Transverse colon (tissue), 4 donors: Measurements from ENCODE around the gene CTNNAL1. TPM values are rescaled to one million over a fixed set of nuclear protein-coding genes. Genes with fewer than 3 reads are reported as not detected.

Experiments used
- DNase-seq: peaks from one replicate; pipeline ENCODE4 v3.0.0-alpha.2; 2019
- H3K27ac ChIP-seq, 4 donors: fragments of 200-600 bp; sonication (generic); 2 replicates each; pipeline ENCODE4 v1.5.1; 2016 to 2018; ENCODE audit warnings: inconsistent platforms in 4 of 4
- H3K27me3 ChIP-seq: fragments of 200-600 bp; sonication (generic); 2 replicates; pipeline ENCODE4 v1.5.1; 2017; ENCODE audit warnings: inconsistent platforms
- H3K36me3 ChIP-seq, 4 donors: fragments of 200-600 bp; sonication (generic); 2 replicates each; pipeline ENCODE4 v1.5.1; 2017 to 2019; ENCODE audit warnings: inconsistent platforms in 4 of 4
- H3K4me1 ChIP-seq, 4 donors: fragments of 200-600 bp; sonication (generic); 2 replicates each; pipeline ENCODE4 v1.5.1; 2017 to 2020; ENCODE audit warnings: inconsistent platforms in 4 of 4
- H3K4me3 ChIP-seq, 4 donors: fragments of 200-600 bp; sonication (generic); 1 replicate in 1 of 4; 2 replicates in 3 of 4; pipeline versions ENCODE4 v1.5.1 to v1.6.1; 2017 to 2019; ENCODE audit warnings: inconsistent platforms in 4 of 4
- H3K9me3 ChIP-seq, 2 donors: fragments of 200-600 bp; sonication (generic); 2 replicates each; pipeline ENCODE4 v1.5.1; 2017 to 2019; ENCODE audit warnings: inconsistent platforms in 2 of 2
- CTCF ChIP-seq, 5 experiments: fragments of 200-600 bp in 3 of 5; fragments of 450-650 bp in 2 of 5; sonication (generic) in 3 of 5; IDR thresholded peaks; 1 replicate in 2 of 5; 2 replicates in 3 of 5; pipeline ENCODE4 v1.5.1; 2016 to 2017; ENCODE audit warnings: antibody characterized with exemption in 5 of 5, inconsistent platforms in 3 of 5, mild to moderate bottlenecking in 2 of 5, moderate library complexity in 1 of 5
- EP300 ChIP-seq: sonication (generic); formaldehyde crosslinking; IDR thresholded peaks from one replicate; pipeline ENCODE4 v1.6.1; 2017; ENCODE audit warnings: antibody characterized with exemption, low read depth
- POLR2A ChIP-seq: fragments of 450-650 bp; IDR thresholded peaks from one replicate; pipeline ENCODE4 v1.6.1; 2016; ENCODE audit warnings: antibody characterized with exemption, mild to moderate bottlenecking, moderate library complexity
- POLR2AphosphoS5 ChIP-seq, 3 donors: sonication (generic); formaldehyde crosslinking; IDR thresholded peaks; one replicate each; pipeline ENCODE4 v1.6.1; 2016; ENCODE audit warnings: antibody characterized with exemption in 3 of 3
- WGBS, 2 donors: methylation state at CpG; one replicate each; pipeline ENCODE4 v1.1.5; 2018; ENCODE audit warnings: low coverage in 1 of 2; 5-methylcytosine and 5-hydroxymethylcytosine counted together
- in situ Hi-C, 4 donors: fragments of 200-750 bp; cut with MboI; loops; one replicate each; pipeline versions ENCODE4 v1.15.0 to v1.15.1; 2017; ENCODE audit warnings: low sequenced_read_pairs in 3 of 4, low pct_ligation_motif_present in 1 of 4, low pct_unique_long_range_greater_than_20kb in 1 of 4
- intact Hi-C: fragments of 100-400 bp; cut with DNase I; formaldehyde crosslinking; loops from one replicate; pipeline ENCODE4 v1.15.1; 2023; ENCODE audit warnings: low total_unique reads
- total RNA-seq, 4 donors: library from RNA; depleted of rRNA; stranded (reverse); fragments of >200 nt; gene quantifications; one replicate each; pipeline ENCODE4 v1.1.0, GENCODE V29; 2016

CTNNAL1 gene
- total RNA-seq, 4 donors from 2014 or later = 6.0 to 12.1 (median 8.1) TPM

GRCh38 chr9:108911820-108912219 is 101.5 kb downstream of the CTNNAL1 start:
- H3K27me3 ChIP-seq = no peaks in the 10 kb centered on the region
- 30% methylated on average over 1 of the region's 1 CpG; no CpG with 5 or more reads in 1 of the 2 donors for whole genome bisulfite sequencing, 2 donors
- no peak for TF ChIP-seq EP300
- TF ChIP-seq CTCF (IDR thresholded peaks at IDR 0.05) = no peak
- TF ChIP-seq POLR2AphosphoS5 (IDR thresholded peaks at IDR 0.05) = no peak
- TF ChIP-seq POLR2A = no peak
- in situ Hi-C loops = no loop called here
- no peak overlapping the region for H3K27ac ChIP-seq
- H3K36me3 ChIP-seq = peaks cover 0 to 52% (median 21%) of the 10 kb centered on the region in 4 donors
- intact Hi-C loops = no loop called here
- H3K9me3 ChIP-seq = no peaks in the 10 kb centered on the region
- no peaks in the 10 kb centered on the region for H3K4me1 ChIP-seq
- no peak overlapping the region for H3K4me3 ChIP-seq
- no peak for DNase-seq

DNA sequence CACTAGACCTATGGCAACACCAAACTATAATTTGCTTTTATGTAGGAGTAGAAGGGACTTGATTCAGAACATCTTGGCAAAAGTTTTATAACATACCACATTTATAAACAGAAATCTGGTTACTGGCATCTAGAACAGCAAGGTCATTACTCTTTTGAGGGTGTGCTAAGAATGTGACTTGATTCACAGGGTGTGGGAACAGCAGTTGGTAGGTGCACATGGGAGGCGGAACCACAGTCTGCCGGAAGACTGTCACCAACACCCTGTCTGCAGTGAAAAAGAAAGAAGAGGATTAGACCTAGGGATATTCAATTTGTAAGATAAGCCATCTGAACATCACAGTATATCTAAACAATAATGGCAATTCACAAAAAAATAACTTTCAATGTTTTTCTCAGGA is 102.4 kb downstream of the CTNNAL1 start:
- H3K4me3 ChIP-seq = no peak overlapping the region
- DNase-seq = no peak
- H3K9me3 ChIP-seq = no peaks in the 10 kb centered on the region
- intact Hi-C loops (no loop called here), in situ Hi-C loops (no loop called here)
- H3K27me3 ChIP-seq = no peaks in the 10 kb centered on the region
- no peak for TF ChIP-seq CTCF (IDR thresholded peaks at IDR 0.05)
- no peak for TF ChIP-seq POLR2AphosphoS5 (IDR thresholded peaks at IDR 0.05)
- no peak for TF ChIP-seq EP300
- no peak for TF ChIP-seq POLR2A
- 97% methylated on average over 2 of the region's 2 CpGs; no CpG with 5 or more reads in 1 of the 2 donors for WGBS, 2 donors
- H3K36me3 ChIP-seq = peaks cover 0 to 57% (median 22%) of the 10 kb centered on the region in 4 donors
- no peak overlapping the region for H3K27ac ChIP-seq
- H3K4me1 ChIP-seq = no peaks in the 10 kb centered on the region

DNA sequence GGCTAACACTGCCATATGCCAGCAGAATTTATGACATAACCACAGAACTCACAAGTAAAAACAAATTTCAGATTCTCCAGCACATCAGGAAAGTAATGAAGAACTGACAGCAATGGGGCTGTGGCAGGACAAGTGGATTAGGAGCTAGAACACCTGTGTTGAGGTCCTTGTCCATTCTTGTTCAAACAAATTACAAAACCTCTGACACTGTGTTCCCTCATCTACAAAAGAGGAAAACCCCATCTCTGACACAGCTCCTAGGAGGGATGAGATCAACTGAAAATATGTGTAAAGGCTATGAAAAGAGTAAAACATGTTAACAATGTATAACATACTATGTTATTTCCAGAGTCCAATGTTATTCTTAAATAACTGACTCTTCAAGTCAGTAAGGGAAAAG is 102.9 kb downstream of the CTNNAL1 start:
- peaks cover 0 to 52% (median 21%) of the 10 kb centered on the region in 4 donors for H3K36me3 ChIP-seq

DNA sequence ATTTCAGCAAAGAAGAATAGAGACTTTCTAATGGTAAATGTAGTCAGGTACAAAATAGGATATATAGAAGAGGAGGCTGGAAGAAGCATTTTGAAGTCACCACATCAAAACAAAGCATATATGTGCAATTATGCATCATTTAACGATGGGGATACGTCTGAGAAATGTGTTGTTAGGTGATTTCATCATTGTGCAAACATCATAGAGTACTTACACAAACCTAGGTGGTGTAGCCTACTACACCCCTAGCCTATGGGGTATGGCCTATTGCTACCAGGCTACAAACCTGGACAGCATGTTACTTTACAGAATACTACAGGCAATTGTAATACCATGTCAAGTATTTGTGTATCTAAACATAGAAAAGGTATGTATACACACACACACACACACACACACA is 107.8 kb downstream of the CTNNAL1 start:
- peaks cover 0 to 58% (median 24%) of the 10 kb centered on the region in 4 donors for H3K36me3 ChIP-seq
- H3K4me1 ChIP-seq = no peaks in the 10 kb centered on the region
- no peaks in the 10 kb centered on the region for H3K27me3 ChIP-seq
- H3K9me3 ChIP-seq = no peaks in the 10 kb centered on the region
- 51 to 67% methylated on average over 2 of the region's 2 CpGs for WGBS, 2 donors
- H3K4me3 ChIP-seq = no peak overlapping the region
- H3K27ac ChIP-seq = no peak overlapping the region
- intact Hi-C loops (no loop called here), in situ Hi-C loops (no loop called here)
- DNase-seq = no peak
- TF ChIP-seq EP300 (no peak), POLR2AphosphoS5 (IDR thresholded peaks at IDR 0.05) (no peak), POLR2A (no peak), CTCF (IDR thresholded peaks at IDR 0.05) (no peak)

More for the DNA sequence above, 102.9 kb downstream of the CTNNAL1 start:
- intact Hi-C loops (no loop called here), in situ Hi-C loops (no loop called here)
- no peak overlapping the region for H3K27ac ChIP-seq
- H3K4me1 ChIP-seq = no peaks in the 10 kb centered on the region
- no peak for DNase-seq
- no peaks in the 10 kb centered on the region for H3K9me3 ChIP-seq
- TF ChIP-seq EP300 (no peak), POLR2A (no peak), CTCF (IDR thresholded peaks at IDR 0.05) (no peak), POLR2AphosphoS5 (IDR thresholded peaks at IDR 0.05) (no peak)
- no peaks in the 10 kb centered on the region for H3K27me3 ChIP-seq
- no peak overlapping the region for H3K4me3 ChIP-seq
